Body of pancreas (tissue), 4 donors: ENCODE results near the gene SERPINB6.

ENCODE experiments used
- POLR2A ChIP-seq, 3 donors: fragments of 450-650 bp; IDR thresholded peaks; one replicate each; pipeline ENCODE4 v1.6.1; 2016; ENCODE audit warnings: antibody characterized with exemption in 3 of 3, mild to moderate bottlenecking in 2 of 3
- TF ChIP-seq, protein P1 (sequence below), 7 experiments: fragments of 450-650 bp in 4 of 7; fragments of 200-600 bp in 3 of 7; sonication (generic) in 3 of 7; IDR thresholded peaks; one replicate each; pipeline ENCODE4 v1.5.1; 2016 to 2019; ENCODE audit warnings: antibody characterized with exemption in 7 of 7

DNA sequence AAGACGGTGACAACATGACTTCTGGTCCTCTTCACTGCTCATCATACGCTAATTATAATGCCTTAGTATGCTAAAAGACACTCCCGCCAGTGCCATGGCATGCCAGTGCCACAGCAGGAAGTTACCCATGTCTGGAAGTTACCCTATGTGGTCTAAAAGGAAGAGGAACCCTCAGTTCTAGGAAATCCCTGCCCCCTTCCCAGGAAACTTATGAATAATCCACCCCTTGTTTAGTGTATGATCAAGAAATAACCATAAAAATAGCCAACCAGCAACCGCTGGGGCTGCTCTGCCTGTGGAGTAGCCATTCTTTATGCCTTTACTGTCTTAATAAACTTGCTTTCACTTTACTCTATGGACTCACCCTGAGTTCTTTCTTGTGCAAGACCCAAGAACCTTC is 52.4 kb downstream of the SERPINB6 start:
- TF ChIP-seq, protein P1, sequence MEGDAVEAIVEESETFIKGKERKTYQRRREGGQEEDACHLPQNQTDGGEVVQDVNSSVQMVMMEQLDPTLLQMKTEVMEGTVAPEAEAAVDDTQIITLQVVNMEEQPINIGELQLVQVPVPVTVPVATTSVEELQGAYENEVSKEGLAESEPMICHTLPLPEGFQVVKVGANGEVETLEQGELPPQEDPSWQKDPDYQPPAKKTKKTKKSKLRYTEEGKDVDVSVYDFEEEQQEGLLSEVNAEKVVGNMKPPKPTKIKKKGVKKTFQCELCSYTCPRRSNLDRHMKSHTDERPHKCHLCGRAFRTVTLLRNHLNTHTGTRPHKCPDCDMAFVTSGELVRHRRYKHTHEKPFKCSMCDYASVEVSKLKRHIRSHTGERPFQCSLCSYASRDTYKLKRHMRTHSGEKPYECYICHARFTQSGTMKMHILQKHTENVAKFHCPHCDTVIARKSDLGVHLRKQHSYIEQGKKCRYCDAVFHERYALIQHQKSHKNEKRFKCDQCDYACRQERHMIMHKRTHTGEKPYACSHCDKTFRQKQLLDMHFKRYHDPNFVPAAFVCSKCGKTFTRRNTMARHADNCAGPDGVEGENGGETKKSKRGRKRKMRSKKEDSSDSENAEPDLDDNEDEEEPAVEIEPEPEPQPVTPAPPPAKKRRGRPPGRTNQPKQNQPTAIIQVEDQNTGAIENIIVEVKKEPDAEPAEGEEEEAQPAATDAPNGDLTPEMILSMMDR (IDR thresholded peaks at IDR 0.05) = no peak
- TF ChIP-seq POLR2A (IDR thresholded peaks at IDR 0.05) = no peak
